HEK293 (cell line): ENCODE data around the gene FAM78B.
A peak's percentile ranks its signal among the peaks of the same experiment; 100 is the strongest.

Experiments used
- CTCF ChIA-PET: fragments of 350-600 bp; formaldehyde crosslinking; extraction: SDS; loops from one replicate; lab custom pipeline; 2021; ENCODE audit warnings: antibody characterized with exemption; lab: Yijun Ruan, JAX
- POLR2A ChIA-PET: fragments of 300-600 bp; formaldehyde crosslinking; extraction: SDS; loops from one replicate; lab custom pipeline; 2020; ENCODE audit warnings: antibody characterized with exemption, inconsistent platforms; lab: Yijun Ruan, JAX
- H3K27ac ChIP-seq: fragments of 200-500 bp; sonication (Bioruptor generic); 2 replicates; pipeline ENCODE4 v1.5.1; 2014; ENCODE audit warnings: low read depth, low read length, control low read depth, inconsistent platforms; ENCODE audit errors: extremely low read depth
- H3K36me3 ChIP-seq, 2 experiments: fragments of 200-500 bp in 1 of 2; sonication (Bioruptor generic) in 1 of 2; 1 replicate in 1 of 2; 2 replicates in 1 of 2; pipeline ENCODE4 v1.5.1; 2014 to 2017; ENCODE audit warnings: inconsistent platforms in 2 of 2, low read length in 2 of 2; ENCODE audit not compliant: control insufficient read depth in 2 of 2, insufficient read depth in 1 of 2
- H3K4me1 ChIP-seq: fragments of 200-500 bp; sonication (Bioruptor generic); 2 replicates; pipeline ENCODE4 v1.5.1; 2014; ENCODE audit warnings: mild to moderate bottlenecking, low read length, inconsistent platforms; ENCODE audit not compliant: control insufficient read depth, insufficient read depth
- H3K4me3 ChIP-seq: 2 replicates; pipeline ENCODE4 v1.5.1; 2011; ENCODE audit warnings: low read depth, mild to moderate bottlenecking, control low read depth, low read length, moderate library complexity
- H3K9me3 ChIP-seq: fragments of 200-500 bp; sonication (Bioruptor generic); 2 replicates; pipeline ENCODE4 v1.5.1; 2014; ENCODE audit warnings: low read depth, low read length, inconsistent platforms; ENCODE audit not compliant: control insufficient read depth, insufficient read depth
- BCL11A ChIP-seq: fragments of 450-650 bp; formaldehyde crosslinking; IDR thresholded peaks from 2 replicates; pipeline ENCODE4 v1.5.1; 2016; ENCODE audit warnings: low read depth, missing biosample characterization, missing genetic modification characterization
- MYNN ChIP-seq: fragments of 450-650 bp; formaldehyde crosslinking; IDR thresholded peaks from 2 replicates; pipeline ENCODE4 v1.5.1; 2016; ENCODE audit warnings: missing biosample characterization, missing genetic modification characterization, borderline replicate concordance
- SALL2 ChIP-seq: fragments of 450-650 bp; formaldehyde crosslinking; IDR thresholded peaks from 2 replicates; pipeline ENCODE4 v1.5.0; 2017; ENCODE audit warnings: missing biosample characterization, mild to moderate bottlenecking, missing genetic modification characterization, borderline replicate concordance
- ZBTB21 ChIP-seq: fragments of 450-650 bp; formaldehyde crosslinking; IDR thresholded peaks from 2 replicates; pipeline ENCODE4 v1.5.1; 2017; ENCODE audit warnings: missing biosample characterization, missing genetic modification characterization
- ZBTB48 ChIP-seq: fragments of 450-650 bp; formaldehyde crosslinking; IDR thresholded peaks from 2 replicates; pipeline ENCODE4 v1.5.1; 2016; ENCODE audit warnings: missing biosample characterization, missing genetic modification characterization
- ZIC2 ChIP-seq: fragments of 450-650 bp; formaldehyde crosslinking; IDR thresholded peaks from 2 replicates; pipeline ENCODE4 v1.5.1; 2016; ENCODE audit warnings: missing biosample characterization, missing genetic modification characterization
- ZNF202 ChIP-seq: fragments of 450-650 bp; formaldehyde crosslinking; IDR thresholded peaks from 2 replicates; pipeline ENCODE4 v1.5.1; 2016; ENCODE audit warnings: missing biosample characterization, missing genetic modification characterization, borderline replicate concordance
- ZNF354C ChIP-seq: fragments of 450-650 bp; formaldehyde crosslinking; IDR thresholded peaks from 2 replicates; pipeline ENCODE4 v1.5.1; 2016; ENCODE audit warnings: missing biosample characterization, missing genetic modification characterization, low read depth, borderline replicate concordance
- ZNF426 ChIP-seq: fragments of 450-650 bp; formaldehyde crosslinking; IDR thresholded peaks from 2 replicates; pipeline ENCODE4 v1.5.1; 2017; ENCODE audit warnings: missing biosample characterization, missing genetic modification characterization, mild to moderate bottlenecking, inconsistent platforms, moderate library complexity
- ZNF433 ChIP-seq: fragments of 450-650 bp; formaldehyde crosslinking; IDR thresholded peaks from 2 replicates; pipeline ENCODE4 v1.5.1; 2016; ENCODE audit warnings: missing biosample characterization, missing genetic modification characterization, low read depth
- ZNF561 ChIP-seq: fragments of 450-650 bp; IDR thresholded peaks from 2 replicates; pipeline ENCODE4 v1.5.1; 2018; ENCODE audit warnings: missing biosample characterization, missing genetic modification characterization, borderline replicate concordance
- ZNF629 ChIP-seq: fragments of 450-650 bp; formaldehyde crosslinking; IDR thresholded peaks from 2 replicates; pipeline ENCODE4 v1.5.1; 2017; ENCODE audit warnings: missing biosample characterization, missing genetic modification characterization
- ZNF837 ChIP-seq: fragments of 450-650 bp; formaldehyde crosslinking; IDR thresholded peaks from 2 replicates; pipeline ENCODE4 v1.5.1; 2016; ENCODE audit warnings: missing biosample characterization, missing genetic modification characterization
- TF ChIP-seq, protein P1 (sequence below): fragments of 450-650 bp; formaldehyde crosslinking; IDR thresholded peaks from 2 replicates; pipeline ENCODE4 v1.5.1; 2016; ENCODE audit warnings: missing biosample characterization, missing genetic modification characterization, borderline replicate concordance
- TF ChIP-seq, protein P2 (sequence below): fragments of 450-650 bp; formaldehyde crosslinking; IDR thresholded peaks from 2 replicates; pipeline ENCODE4 v1.5.1; 2016; ENCODE audit warnings: missing biosample characterization, missing genetic modification characterization
- TF ChIP-seq, protein P3 (sequence below): fragments of 450-650 bp; formaldehyde crosslinking; IDR thresholded peaks from 2 replicates; pipeline ENCODE4 v1.5.1; 2016; ENCODE audit warnings: missing biosample characterization, missing genetic modification characterization
- TF ChIP-seq, protein P4 (sequence below): fragments of 450-650 bp; IDR thresholded peaks from 2 replicates; pipeline ENCODE4 v1.5.1; 2018; ENCODE audit warnings: missing biosample characterization, missing genetic modification characterization
- TF ChIP-seq, protein P5 (sequence below): IDR thresholded peaks from 2 replicates; pipeline ENCODE4 v1.6.1; 2011; ENCODE audit warnings: mild to moderate bottlenecking, low read depth, low read length, borderline replicate concordance

The FAM78B gene

DNA sequence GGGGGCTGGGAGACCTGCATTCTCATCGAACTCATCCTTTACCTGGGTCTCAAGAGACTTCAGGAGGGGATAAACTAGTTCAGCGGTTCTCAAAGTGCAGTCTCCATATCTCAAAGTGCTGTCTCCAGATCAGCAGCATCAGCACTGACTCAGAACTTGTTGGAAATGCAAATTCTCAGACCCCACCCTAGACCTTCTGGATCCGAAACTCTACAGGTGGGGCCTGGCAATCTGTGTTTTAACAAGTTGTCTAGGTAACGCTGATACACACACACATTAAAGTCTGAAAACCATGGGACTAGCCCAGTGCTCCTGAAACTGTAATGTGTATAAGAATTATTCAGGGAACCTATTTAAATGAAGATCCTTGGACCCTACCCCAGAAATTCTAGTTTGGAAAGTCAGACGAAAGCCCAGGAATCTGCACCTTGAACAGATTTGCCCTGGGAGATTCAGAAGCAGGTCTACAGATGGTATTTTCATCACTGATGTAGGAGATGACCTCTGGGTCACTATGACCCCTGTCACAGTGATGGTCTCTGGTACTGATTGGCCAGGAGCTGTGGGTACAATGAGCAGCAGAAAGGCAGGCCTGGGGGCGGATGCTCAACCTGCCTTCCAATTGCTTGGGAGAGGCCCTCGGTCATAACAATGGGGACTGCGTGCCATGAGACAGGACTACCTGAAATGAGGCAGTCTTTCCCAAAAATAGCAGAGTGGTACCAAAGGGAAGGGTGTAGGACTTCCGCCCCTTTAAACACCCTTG, 127.2 kb downstream of the FAM78B start (continued):
- TF ChIP-seq, protein P1, sequence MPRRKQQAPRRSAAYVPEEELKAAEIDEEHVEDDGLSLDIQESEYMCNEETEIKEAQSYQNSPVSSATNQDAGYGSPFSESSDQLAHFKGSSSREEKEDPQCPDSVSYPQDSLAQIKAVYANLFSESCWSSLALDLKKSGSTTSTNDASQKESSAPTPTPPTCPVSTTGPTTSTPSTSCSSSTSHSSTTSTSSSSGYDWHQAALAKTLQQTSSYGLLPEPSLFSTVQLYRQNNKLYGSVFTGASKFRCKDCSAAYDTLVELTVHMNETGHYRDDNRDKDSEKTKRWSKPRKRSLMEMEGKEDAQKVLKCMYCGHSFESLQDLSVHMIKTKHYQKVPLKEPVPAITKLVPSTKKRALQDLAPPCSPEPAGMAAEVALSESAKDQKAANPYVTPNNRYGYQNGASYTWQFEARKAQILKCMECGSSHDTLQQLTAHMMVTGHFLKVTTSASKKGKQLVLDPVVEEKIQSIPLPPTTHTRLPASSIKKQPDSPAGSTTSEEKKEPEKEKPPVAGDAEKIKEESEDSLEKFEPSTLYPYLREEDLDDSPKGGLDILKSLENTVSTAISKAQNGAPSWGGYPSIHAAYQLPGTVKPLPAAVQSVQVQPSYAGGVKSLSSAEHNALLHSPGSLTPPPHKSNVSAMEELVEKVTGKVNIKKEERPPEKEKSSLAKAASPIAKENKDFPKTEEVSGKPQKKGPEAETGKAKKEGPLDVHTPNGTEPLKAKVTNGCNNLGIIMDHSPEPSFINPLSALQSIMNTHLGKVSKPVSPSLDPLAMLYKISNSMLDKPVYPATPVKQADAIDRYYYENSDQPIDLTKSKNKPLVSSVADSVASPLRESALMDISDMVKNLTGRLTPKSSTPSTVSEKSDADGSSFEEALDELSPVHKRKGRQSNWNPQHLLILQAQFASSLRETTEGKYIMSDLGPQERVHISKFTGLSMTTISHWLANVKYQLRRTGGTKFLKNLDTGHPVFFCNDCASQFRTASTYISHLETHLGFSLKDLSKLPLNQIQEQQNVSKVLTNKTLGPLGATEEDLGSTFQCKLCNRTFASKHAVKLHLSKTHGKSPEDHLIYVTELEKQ (tag by site-specific recombination) = no peak
- TF ChIP-seq ZNF354C = no peak
- TF ChIP-seq ZNF426 (tag by site-specific recombination) = no peak
- TF ChIP-seq ZNF561 (tag by site-specific recombination) = no peak
- TF ChIP-seq ZNF433 (tag by site-specific recombination) = no peak

DNA sequence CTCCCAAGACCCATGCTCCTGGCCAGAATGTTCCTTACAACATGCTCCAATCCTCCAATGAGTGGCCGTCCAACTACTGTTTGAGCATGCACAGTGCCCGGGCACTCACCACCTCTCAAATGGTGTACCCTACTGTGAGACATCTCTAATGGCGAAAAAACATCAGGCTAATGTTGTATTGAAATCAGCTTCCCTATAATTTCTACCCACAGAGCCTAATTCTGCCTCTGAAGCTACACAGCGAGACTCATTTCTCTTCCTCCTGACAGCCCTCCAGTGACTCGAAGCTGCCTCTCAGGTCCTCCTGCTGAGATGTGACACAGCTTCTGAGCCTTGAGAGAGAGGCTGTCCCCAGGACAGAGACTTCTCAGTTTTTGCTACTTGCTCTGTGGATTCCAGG, 130.7 kb downstream of the FAM78B start:
- no peak for TF ChIP-seq SALL2 (tag by site-specific recombination)
- TF ChIP-seq ZNF629 = no peak
- peak; percentile 57 for TF ChIP-seq ZIC2
- TF ChIP-seq, protein P2, sequence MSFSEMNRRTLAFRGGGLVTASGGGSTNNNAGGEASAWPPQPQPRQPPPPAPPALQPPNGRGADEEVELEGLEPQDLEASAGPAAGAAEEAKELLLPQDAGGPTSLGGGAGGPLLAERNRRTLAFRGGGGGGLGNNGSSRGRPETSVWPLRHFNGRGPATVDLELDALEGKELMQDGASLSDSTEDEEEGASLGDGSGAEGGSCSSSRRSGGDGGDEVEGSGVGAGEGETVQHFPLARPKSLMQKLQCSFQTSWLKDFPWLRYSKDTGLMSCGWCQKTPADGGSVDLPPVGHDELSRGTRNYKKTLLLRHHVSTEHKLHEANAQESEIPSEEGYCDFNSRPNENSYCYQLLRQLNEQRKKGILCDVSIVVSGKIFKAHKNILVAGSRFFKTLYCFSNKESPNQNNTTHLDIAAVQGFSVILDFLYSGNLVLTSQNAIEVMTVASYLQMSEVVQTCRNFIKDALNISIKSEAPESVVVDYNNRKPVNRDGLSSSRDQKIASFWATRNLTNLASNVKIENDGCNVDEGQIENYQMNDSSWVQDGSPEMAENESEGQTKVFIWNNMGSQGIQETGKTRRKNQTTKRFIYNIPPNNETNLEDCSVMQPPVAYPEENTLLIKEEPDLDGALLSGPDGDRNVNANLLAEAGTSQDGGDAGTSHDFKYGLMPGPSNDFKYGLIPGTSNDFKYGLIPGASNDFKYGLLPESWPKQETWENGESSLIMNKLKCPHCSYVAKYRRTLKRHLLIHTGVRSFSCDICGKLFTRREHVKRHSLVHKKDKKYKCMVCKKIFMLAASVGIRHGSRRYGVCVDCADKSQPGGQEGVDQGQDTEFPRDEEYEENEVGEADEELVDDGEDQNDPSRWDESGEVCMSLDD (tag by site-specific recombination) = no peak
- CTCF ChIA-PET = no interaction called here
- H3K4me1 ChIP-seq = 0 out of 2 replicates have a peak, but pooled peaks cover 2% of the 10 kb centered on the region
- no peaks in the 10 kb centered on the region for H3K9me3 ChIP-seq
- H3K27ac ChIP-seq = no peak overlapping the region
- no peak overlapping the region for H3K4me3 ChIP-seq
- H3K36me3 ChIP-seq = no peaks in the 10 kb centered on the region
- POLR2A ChIA-PET = no interaction called here

DNA sequence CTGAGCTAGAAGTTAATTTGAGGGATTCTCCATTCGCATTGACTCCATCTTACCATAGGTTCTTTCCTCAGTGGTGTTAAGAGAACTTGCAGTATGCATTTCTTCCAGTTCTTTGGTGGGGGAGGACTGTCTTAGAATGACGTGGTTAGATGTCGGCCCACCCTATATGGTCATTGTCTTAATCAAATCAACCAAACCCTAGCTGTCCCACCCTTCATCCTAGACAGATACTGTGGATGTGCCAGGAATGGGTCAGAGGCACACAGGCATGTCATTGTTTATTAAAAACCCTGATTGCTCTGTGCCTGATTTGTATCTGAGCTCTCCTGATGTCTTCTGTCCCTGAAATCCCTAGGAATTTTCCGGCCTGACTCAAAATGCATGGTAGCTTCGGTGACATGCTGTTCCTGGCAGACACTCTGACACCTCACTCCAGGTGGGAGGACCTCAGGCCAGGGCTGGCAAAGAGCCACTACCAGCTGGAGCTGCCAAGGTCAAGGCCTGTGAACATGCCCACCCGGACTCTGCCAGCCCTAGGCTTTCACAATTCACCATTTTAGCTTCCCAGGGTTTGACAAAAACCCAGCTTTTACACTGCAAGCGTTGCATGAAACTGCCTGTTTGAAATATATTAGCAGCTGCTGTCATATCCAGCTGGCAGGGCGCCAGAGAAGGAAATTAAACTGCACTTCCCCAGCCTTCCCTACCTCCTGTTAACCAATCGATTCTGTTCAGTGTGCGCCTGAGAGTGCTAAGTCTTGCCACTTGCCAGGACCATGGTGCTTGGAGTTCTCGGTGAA, 134.0 kb downstream of the FAM78B start:
- ChIA-PET POLR2A (no interaction called here), CTCF (no interaction called here)
- Histone ChIP-seq H3K27ac (no peak overlapping the region), H3K9me3 (no peaks in the 10 kb centered on the region), H3K36me3 (no peaks in the 10 kb centered on the region), H3K4me3 (no peak overlapping the region), H3K4me1 (0 out of 2 replicates have a peak, but pooled peaks cover 2% of the 10 kb centered on the region)
- TF ChIP-seq ZNF837 (tag by site-specific recombination) (no peak), BCL11A (tag by site-specific recombination) (no peak), MYNN (tag by site-specific recombination) (no peak), ZNF202 (tag by site-specific recombination) (no peak), ZBTB48 (no peak), ZBTB21 (tag by site-specific recombination) (no peak), SALL2 (tag by site-specific recombination) (no peak)
- TF ChIP-seq, protein P3, sequence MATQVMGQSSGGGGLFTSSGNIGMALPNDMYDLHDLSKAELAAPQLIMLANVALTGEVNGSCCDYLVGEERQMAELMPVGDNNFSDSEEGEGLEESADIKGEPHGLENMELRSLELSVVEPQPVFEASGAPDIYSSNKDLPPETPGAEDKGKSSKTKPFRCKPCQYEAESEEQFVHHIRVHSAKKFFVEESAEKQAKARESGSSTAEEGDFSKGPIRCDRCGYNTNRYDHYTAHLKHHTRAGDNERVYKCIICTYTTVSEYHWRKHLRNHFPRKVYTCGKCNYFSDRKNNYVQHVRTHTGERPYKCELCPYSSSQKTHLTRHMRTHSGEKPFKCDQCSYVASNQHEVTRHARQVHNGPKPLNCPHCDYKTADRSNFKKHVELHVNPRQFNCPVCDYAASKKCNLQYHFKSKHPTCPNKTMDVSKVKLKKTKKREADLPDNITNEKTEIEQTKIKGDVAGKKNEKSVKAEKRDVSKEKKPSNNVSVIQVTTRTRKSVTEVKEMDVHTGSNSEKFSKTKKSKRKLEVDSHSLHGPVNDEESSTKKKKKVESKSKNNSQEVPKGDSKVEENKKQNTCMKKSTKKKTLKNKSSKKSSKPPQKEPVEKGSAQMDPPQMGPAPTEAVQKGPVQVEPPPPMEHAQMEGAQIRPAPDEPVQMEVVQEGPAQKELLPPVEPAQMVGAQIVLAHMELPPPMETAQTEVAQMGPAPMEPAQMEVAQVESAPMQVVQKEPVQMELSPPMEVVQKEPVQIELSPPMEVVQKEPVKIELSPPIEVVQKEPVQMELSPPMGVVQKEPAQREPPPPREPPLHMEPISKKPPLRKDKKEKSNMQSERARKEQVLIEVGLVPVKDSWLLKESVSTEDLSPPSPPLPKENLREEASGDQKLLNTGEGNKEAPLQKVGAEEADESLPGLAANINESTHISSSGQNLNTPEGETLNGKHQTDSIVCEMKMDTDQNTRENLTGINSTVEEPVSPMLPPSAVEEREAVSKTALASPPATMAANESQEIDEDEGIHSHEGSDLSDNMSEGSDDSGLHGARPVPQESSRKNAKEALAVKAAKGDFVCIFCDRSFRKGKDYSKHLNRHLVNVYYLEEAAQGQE (tag by site-specific recombination) = no peak
- TF ChIP-seq, protein P4, sequence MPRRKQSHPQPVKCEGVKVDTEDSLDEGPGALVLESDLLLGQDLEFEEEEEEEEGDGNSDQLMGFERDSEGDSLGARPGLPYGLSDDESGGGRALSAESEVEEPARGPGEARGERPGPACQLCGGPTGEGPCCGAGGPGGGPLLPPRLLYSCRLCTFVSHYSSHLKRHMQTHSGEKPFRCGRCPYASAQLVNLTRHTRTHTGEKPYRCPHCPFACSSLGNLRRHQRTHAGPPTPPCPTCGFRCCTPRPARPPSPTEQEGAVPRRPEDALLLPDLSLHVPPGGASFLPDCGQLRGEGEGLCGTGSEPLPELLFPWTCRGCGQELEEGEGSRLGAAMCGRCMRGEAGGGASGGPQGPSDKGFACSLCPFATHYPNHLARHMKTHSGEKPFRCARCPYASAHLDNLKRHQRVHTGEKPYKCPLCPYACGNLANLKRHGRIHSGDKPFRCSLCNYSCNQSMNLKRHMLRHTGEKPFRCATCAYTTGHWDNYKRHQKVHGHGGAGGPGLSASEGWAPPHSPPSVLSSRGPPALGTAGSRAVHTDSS (tag by site-specific recombination) = no peak
- TF ChIP-seq, protein P5, sequence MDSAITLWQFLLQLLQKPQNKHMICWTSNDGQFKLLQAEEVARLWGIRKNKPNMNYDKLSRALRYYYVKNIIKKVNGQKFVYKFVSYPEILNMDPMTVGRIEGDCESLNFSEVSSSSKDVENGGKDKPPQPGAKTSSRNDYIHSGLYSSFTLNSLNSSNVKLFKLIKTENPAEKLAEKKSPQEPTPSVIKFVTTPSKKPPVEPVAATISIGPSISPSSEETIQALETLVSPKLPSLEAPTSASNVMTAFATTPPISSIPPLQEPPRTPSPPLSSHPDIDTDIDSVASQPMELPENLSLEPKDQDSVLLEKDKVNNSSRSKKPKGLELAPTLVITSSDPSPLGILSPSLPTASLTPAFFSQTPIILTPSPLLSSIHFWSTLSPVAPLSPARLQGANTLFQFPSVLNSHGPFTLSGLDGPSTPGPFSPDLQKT = no peak
